Measurements from ENCODE around the gene CNBD2. TPM values are rescaled to one million over a fixed set of nuclear protein-coding genes. Genes with fewer than 3 reads are reported as not detected.

Gene CNBD2
- total RNA-seq, 5 donors from 2014 or later (not counting 1 experiment from before 2014, with no cell fraction given): 5.3 to 20.1 (median 7.4) TPM

- POLR2A ChIA-PET: no interaction called here
- no peaks in the 10 kb centered on the region for H3K4me1 Mint-ChIP-seq
- CTCF ChIA-PET: interaction anchor here in 1 of 2 donors (1.6 kb wide), 1 partner anchor 11 kb away, joined by 8 read pairs; no protein-coding TSS in a partner anchor
- no peaks in the 10 kb centered on the region for H3K36me3 Mint-ChIP-seq
- H3K4me3 Mint-ChIP-seq: no peak overlapping the region
- no CpG with 5 or more reads among the region's 1 CpG for WGBS (ENCODE audit: insufficient coverage)
- H3K9me3 Mint-ChIP-seq: peaks cover 5 to 17% (median 8%) of the 10 kb centered on the region in 3 donors
- Histone ChIP-seq H3K9me3 (no peaks in the 10 kb centered on the region), H3K36me3 (ENCODE audit: control insufficient read depth in 2 of 2, extremely low read depth in 1 of 2, insufficient read depth in 1 of 2, low read length in 1 of 2) (no peaks in the 10 kb centered on the region), H3K4me1 (ENCODE audit: control insufficient read depth in 1 of 2, extremely low read depth in 1 of 2, insufficient read depth in 2 of 2, low read length in 2 of 2) (no peaks in the 10 kb centered on the region), H3K27me3 (replicated peaks in 1 of 2; ENCODE audit: control insufficient read depth in 2 of 2, extremely low read depth in 1 of 2, insufficient read depth in 2 of 2, low read length in 1 of 2) (peaks cover 0 to 12% of the 10 kb centered on the region in 2 experiments), H3K4me3 (ENCODE audit: control insufficient read depth in 1 of 2, extremely low read depth in 1 of 2, low read length in 1 of 2) (no peak overlapping the region), H3K27ac (ENCODE audit: low read length) (no peak overlapping the region)
- ATAC-seq (replicated peaks in 1 of 4) (no peak), DNase-seq (no peak)
- H3K27me3 Mint-ChIP-seq: peaks cover 0 to 18% of the 10 kb centered on the region in 2 donors
- no peak overlapping the region for H3K27ac Mint-ChIP-seq
These were observed 35.7 kb downstream of the CNBD2 start for GRCh38 chr20:36004045-36004444.

DNA sequence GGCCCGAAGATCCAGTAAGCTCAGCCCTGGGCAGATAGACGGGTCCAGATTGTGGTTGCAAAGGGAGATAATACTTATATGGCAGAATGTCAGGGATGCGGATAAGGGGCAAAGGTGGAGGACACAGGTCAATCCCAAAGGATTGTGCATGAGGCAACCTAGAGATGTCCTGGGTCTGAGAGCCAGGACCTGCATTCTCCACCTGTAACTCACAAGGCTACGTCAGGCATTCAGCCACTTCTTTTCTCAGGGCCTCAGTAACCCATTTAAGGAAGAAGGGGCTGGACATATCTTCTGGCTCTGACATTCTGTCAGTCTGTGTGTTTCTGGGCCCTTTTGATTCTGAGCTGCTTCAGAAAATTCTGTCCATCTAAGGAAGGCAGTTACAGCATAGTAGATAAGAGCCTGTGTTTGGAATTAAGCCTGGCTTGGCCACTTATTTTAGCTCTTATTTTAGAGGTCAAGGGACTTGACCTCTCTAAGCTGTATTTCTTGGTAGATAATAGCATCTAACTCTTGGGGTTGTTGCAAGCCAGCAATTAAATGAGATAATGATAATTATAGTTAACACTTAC lies 40.2 kb downstream of the CNBD2 start:
- H3K9me3 ChIP-seq: no peaks in the 10 kb centered on the region
- ChIA-PET CTCF (interaction anchor here in 1 of 2 donors (0.7 to 1.9 kb wide), 4 partner anchors 10 to 130 kb away, joined by 3 to 5 read pairs (median 4); no protein-coding TSS in a partner anchor), POLR2A (no interaction called here)
- DNase-seq (no peak), ATAC-seq (replicated peaks in 1 of 4) (no peak)
- H3K36me3 Mint-ChIP-seq: no peaks in the 10 kb centered on the region
- no peaks in the 10 kb centered on the region for H3K4me1 ChIP-seq (ENCODE audit: control insufficient read depth in 1 of 2, extremely low read depth in 1 of 2, insufficient read depth in 2 of 2, low read length in 2 of 2)
- no peak overlapping the region for H3K27ac Mint-ChIP-seq
- no peak overlapping the region for H3K27ac ChIP-seq (ENCODE audit: low read length)
- no peak overlapping the region for H3K4me3 ChIP-seq (ENCODE audit: control insufficient read depth in 1 of 2, extremely low read depth in 1 of 2, low read length in 1 of 2)
- WGBS (ENCODE audit: insufficient coverage): 88% methylated on average over 4 of the region's 4 CpGs
- H3K9me3 Mint-ChIP-seq: peaks cover 0 to 7% (median 5%) of the 10 kb centered on the region in 3 donors
- peaks cover 0 to 12% of the 10 kb centered on the region in 2 experiments for H3K27me3 ChIP-seq (replicated peaks in 1 of 2; ENCODE audit: control insufficient read depth in 2 of 2, extremely low read depth in 1 of 2, insufficient read depth in 2 of 2, low read length in 1 of 2)
- peaks cover 0 to 15% of the 10 kb centered on the region in 2 donors for H3K27me3 Mint-ChIP-seq
- H3K4me1 Mint-ChIP-seq: no peaks in the 10 kb centered on the region
- no peak overlapping the region for H3K4me3 Mint-ChIP-seq
- H3K36me3 ChIP-seq (ENCODE audit: control insufficient read depth in 2 of 2, extremely low read depth in 1 of 2, insufficient read depth in 1 of 2, low read length in 1 of 2): no peaks in the 10 kb centered on the region

DNA sequence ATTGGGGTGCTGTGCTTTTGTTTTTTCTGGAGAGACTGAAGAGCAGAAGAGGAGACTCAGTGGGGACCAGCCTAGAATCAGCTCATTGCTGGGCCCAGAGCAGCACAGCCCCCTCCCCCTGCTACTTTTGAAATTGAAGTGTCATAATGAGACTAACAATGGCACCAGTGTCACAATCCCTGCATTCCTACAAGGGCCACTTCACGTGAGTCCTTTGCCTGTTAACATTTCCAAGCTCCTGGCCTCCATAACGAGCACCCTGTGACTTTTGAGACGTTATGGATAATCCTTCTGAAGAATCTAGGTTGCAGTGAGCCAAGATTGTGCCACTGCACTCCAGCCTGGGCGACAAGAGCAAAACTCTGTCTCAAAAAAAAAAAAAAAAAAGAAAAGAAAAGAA lies 41.7 kb downstream of the CNBD2 start:
- Mint-ChIP-seq H3K4me3 (no peak overlapping the region), H3K9me3 (no peaks in the 10 kb centered on the region), H3K27ac (no peak overlapping the region), H3K27me3 (peaks cover 0 to 5% of the 10 kb centered on the region in 2 donors), H3K4me1 (no peaks in the 10 kb centered on the region), H3K36me3 (no peaks in the 10 kb centered on the region)
- Histone ChIP-seq H3K27ac (ENCODE audit: low read length) (no peak overlapping the region), H3K4me1 (ENCODE audit: control insufficient read depth in 1 of 2, extremely low read depth in 1 of 2, insufficient read depth in 2 of 2, low read length in 2 of 2) (no peaks in the 10 kb centered on the region), H3K36me3 (ENCODE audit: control insufficient read depth in 2 of 2, extremely low read depth in 1 of 2, insufficient read depth in 1 of 2, low read length in 1 of 2) (no peaks in the 10 kb centered on the region), H3K27me3 (replicated peaks in 1 of 2; ENCODE audit: control insufficient read depth in 2 of 2, extremely low read depth in 1 of 2, insufficient read depth in 2 of 2, low read length in 1 of 2) (peaks cover 0 to 5% of the 10 kb centered on the region in 2 experiments), H3K9me3 (no peaks in the 10 kb centered on the region), H3K4me3 (ENCODE audit: control insufficient read depth in 1 of 2, extremely low read depth in 1 of 2, low read length in 1 of 2) (no peak overlapping the region)
- ChIA-PET POLR2A (no interaction called here), CTCF (no interaction called here)
- 56% methylated on average over 3 of the region's 4 CpGs for WGBS (ENCODE audit: insufficient coverage)
- no peak for ATAC-seq (replicated peaks in 1 of 4)
- no peak for DNase-seq

- no peak for ATAC-seq (replicated peaks in 1 of 4)
- WGBS (ENCODE audit: insufficient coverage): 85% methylated on average over 2 of the region's 4 CpGs
These were observed 42.4 kb downstream of the CNBD2 start for GRCh38 chr20:36010825-36011224.

DNA sequence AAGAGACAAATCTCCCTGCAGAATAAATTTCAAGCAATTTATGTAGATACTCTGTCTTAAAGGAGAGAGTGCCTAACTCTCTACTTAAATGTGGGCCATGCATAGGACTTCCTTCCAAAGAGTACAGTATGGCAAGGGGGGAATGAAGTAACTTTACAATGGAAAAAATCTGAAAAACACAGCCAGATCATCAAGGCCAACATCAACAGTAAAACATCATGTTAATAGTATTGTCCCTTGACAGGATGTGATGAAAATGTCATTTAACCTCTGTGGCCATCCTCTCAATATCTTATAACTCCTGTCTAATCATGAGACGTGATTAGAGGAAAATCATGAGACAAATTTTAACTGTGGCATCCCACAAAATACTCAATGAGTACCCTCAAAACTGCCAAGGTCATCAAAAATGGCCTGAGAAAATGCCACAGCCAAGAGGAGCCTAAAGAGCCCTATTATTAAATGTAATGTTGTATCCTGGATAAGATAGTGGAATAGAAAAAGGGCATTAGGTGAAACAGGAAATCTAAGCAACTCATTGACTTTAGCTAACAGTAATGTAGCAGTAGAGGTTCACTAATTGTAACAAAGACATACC lies 47.5 kb downstream of the CNBD2 start:
- Mint-ChIP-seq H3K36me3 (no peaks in the 10 kb centered on the region), H3K27ac (no peak overlapping the region), H3K4me1 (no peaks in the 10 kb centered on the region), H3K27me3 (no peaks in the 10 kb centered on the region), H3K9me3 (no peaks in the 10 kb centered on the region), H3K4me3 (no peak overlapping the region)
- H3K9me3 ChIP-seq: no peaks in the 10 kb centered on the region
- no peaks in the 10 kb centered on the region for H3K36me3 ChIP-seq (ENCODE audit: control insufficient read depth in 2 of 2, extremely low read depth in 1 of 2, insufficient read depth in 1 of 2, low read length in 1 of 2)
- ATAC-seq (replicated peaks in 1 of 4) (no peak), DNase-seq (no peak)
- no CpG with 5 or more reads among the region's 1 CpG for WGBS (ENCODE audit: insufficient coverage)
- ChIA-PET POLR2A (interaction anchor here in 1 of 2 donors (0.6 kb wide), 1 partner anchor 542 kb away, joined by 3 read pairs; no protein-coding TSS in a partner anchor), CTCF (no interaction called here)
- no peaks in the 10 kb centered on the region for H3K4me1 ChIP-seq (ENCODE audit: control insufficient read depth in 1 of 2, extremely low read depth in 1 of 2, insufficient read depth in 2 of 2, low read length in 2 of 2)
- H3K27ac ChIP-seq (ENCODE audit: low read length): no peak overlapping the region
- H3K27me3 ChIP-seq (replicated peaks in 1 of 2; ENCODE audit: control insufficient read depth in 2 of 2, extremely low read depth in 1 of 2, insufficient read depth in 2 of 2, low read length in 1 of 2): peaks cover 0 to 6% of the 10 kb centered on the region in 2 experiments
- H3K4me3 ChIP-seq (ENCODE audit: control insufficient read depth in 1 of 2, extremely low read depth in 1 of 2, low read length in 1 of 2): no peak overlapping the region

More at GRCh38 chr20:36010825-36011224, 42.4 kb downstream of the CNBD2 start:
- no peaks in the 10 kb centered on the region for H3K9me3 ChIP-seq
- H3K4me1 ChIP-seq (ENCODE audit: control insufficient read depth in 1 of 2, extremely low read depth in 1 of 2, insufficient read depth in 2 of 2, low read length in 2 of 2): no peaks in the 10 kb centered on the region
- H3K36me3 ChIP-seq (ENCODE audit: control insufficient read depth in 2 of 2, extremely low read depth in 1 of 2, insufficient read depth in 1 of 2, low read length in 1 of 2): no peaks in the 10 kb centered on the region
- Mint-ChIP-seq H3K4me1 (no peaks in the 10 kb centered on the region), H3K36me3 (no peaks in the 10 kb centered on the region), H3K4me3 (no peak overlapping the region), H3K27ac (no peak overlapping the region), H3K9me3 (no peaks in the 10 kb centered on the region), H3K27me3 (peaks cover 0 to 2% of the 10 kb centered on the region in 2 donors)
- H3K4me3 ChIP-seq (ENCODE audit: control insufficient read depth in 1 of 2, extremely low read depth in 1 of 2, low read length in 1 of 2): no peak overlapping the region
- peaks cover 0 to 5% of the 10 kb centered on the region in 2 experiments for H3K27me3 ChIP-seq (replicated peaks in 1 of 2; ENCODE audit: control insufficient read depth in 2 of 2, extremely low read depth in 1 of 2, insufficient read depth in 2 of 2, low read length in 1 of 2)
- ChIA-PET CTCF (interaction anchor here in 1 of 2 donors (0.5 kb wide), 1 partner anchor 84 kb away, joined by 5 read pairs; no protein-coding TSS in a partner anchor), POLR2A (no interaction called here)
- DNase-seq: no peak
- H3K27ac ChIP-seq (ENCODE audit: low read length): no peak overlapping the region

- Histone ChIP-seq H3K4me3 (ENCODE audit: control insufficient read depth in 1 of 2, extremely low read depth in 1 of 2, low read length in 1 of 2) (no peak overlapping the region), H3K4me1 (ENCODE audit: control insufficient read depth in 1 of 2, extremely low read depth in 1 of 2, insufficient read depth in 2 of 2, low read length in 2 of 2) (no peaks in the 10 kb centered on the region), H3K27me3 (replicated peaks in 1 of 2; ENCODE audit: control insufficient read depth in 2 of 2, extremely low read depth in 1 of 2, insufficient read depth in 2 of 2, low read length in 1 of 2) (peaks cover 0 to 6% of the 10 kb centered on the region in 2 experiments), H3K36me3 (ENCODE audit: control insufficient read depth in 2 of 2, extremely low read depth in 1 of 2, insufficient read depth in 1 of 2, low read length in 1 of 2) (no peaks in the 10 kb centered on the region), H3K27ac (ENCODE audit: low read length) (no peak overlapping the region), H3K9me3 (no peaks in the 10 kb centered on the region)
- CTCF ChIA-PET: interaction anchor here in 1 of 2 donors (0.8 kb wide), 1 partner anchor 25 kb away, joined by 3 read pairs; no protein-coding TSS in a partner anchor
- no peaks in the 10 kb centered on the region for H3K36me3 Mint-ChIP-seq
- no peaks in the 10 kb centered on the region for H3K9me3 Mint-ChIP-seq
- POLR2A ChIA-PET: no interaction called here
- ATAC-seq (replicated peaks in 1 of 4) (no peak), DNase-seq (no peak)
- H3K4me1 Mint-ChIP-seq: no peaks in the 10 kb centered on the region
- WGBS (ENCODE audit: insufficient coverage): 95% methylated on average over 7 of the region's 11 CpGs
- no peak overlapping the region for H3K4me3 Mint-ChIP-seq
- H3K27me3 Mint-ChIP-seq: no peaks in the 10 kb centered on the region
- H3K27ac Mint-ChIP-seq: no peak overlapping the region
These were observed 48.9 kb downstream of the CNBD2 start for GRCh38 chr20:36017048-36017951.
